Gastroesophageal sphincter (tissue), 4 donors: Measurements from ENCODE around the gene DPF3. TPM values are rescaled to one million over a fixed set of nuclear protein-coding genes. Genes with fewer than 3 reads are reported as not detected.

ENCODE experiments used
- ATAC-seq: fragments of 150-250 bp; one replicate; pipeline ENCODE4 v1.9.1; 2016; ENCODE audit warnings: mild to moderate bottlenecking, moderate library complexity
- H3K27ac ChIP-seq, 4 donors: fragments of 200-600 bp; sonication (generic) in 3 of 4; 1 replicate in 3 of 4; 2 replicates in 1 of 4; pipeline ENCODE4 v1.5.1; 2016 to 2019
- H3K27me3 ChIP-seq: fragments of 200-600 bp; sonication (generic); one replicate; pipeline ENCODE4 v1.5.1; 2019
- H3K36me3 ChIP-seq, 2 donors: fragments of 200-600 bp; sonication (generic); one replicate each; pipeline ENCODE4 v1.5.1; 2019; ENCODE audit warnings: control low read depth in 1 of 2
- H3K4me1 ChIP-seq, 3 donors: fragments of 200-600 bp; sonication (generic); 1 replicate in 2 of 3; 2 replicates in 1 of 3; pipeline ENCODE4 v1.5.1; 2016 to 2019; ENCODE audit warnings: control low read depth in 2 of 3
- H3K4me3 ChIP-seq, 2 donors: fragments of 200-600 bp; sonication (generic); one replicate each; pipeline ENCODE4 v1.5.1; 2019; ENCODE audit warnings: mild to moderate bottlenecking in 1 of 2, moderate library complexity in 1 of 2
- H3K9me3 ChIP-seq, 3 donors: fragments of 200-600 bp; sonication (generic); one replicate each; pipeline ENCODE4 v1.5.1; 2017 to 2019; ENCODE audit warnings: control low read depth in 2 of 3
- CTCF ChIP-seq, 4 experiments: fragments of 200-600 bp in 2 of 4; fragments of 450-650 bp in 2 of 4; sonication (generic) in 1 of 4; IDR thresholded peaks; one replicate each; pipeline ENCODE4 v1.5.1; 2017 to 2019; ENCODE audit warnings: antibody characterized with exemption in 4 of 4, mild to moderate bottlenecking in 2 of 4, moderate library complexity in 2 of 4
- EP300 ChIP-seq: sonication (generic); formaldehyde crosslinking; IDR thresholded peaks from one replicate; pipeline ENCODE4 v1.6.1; 2017; ENCODE audit warnings: antibody characterized with exemption, mild to moderate bottlenecking
- POLR2A ChIP-seq, 2 donors: fragments of 450-650 bp; IDR thresholded peaks; one replicate each; pipeline ENCODE4 v1.6.1; 2017; ENCODE audit warnings: antibody characterized with exemption in 2 of 2, mild to moderate bottlenecking in 2 of 2, moderate library complexity in 1 of 2
- POLR2AphosphoS5 ChIP-seq: sonication (generic); formaldehyde crosslinking; IDR thresholded peaks from one replicate; pipeline ENCODE4 v1.6.1; 2017; ENCODE audit warnings: antibody characterized with exemption
- WGBS, 2 donors: methylation state at CpG; one replicate each; pipeline ENCODE4 v1.1.5; 2018; ENCODE audit warnings: low coverage in 1 of 2; 5-methylcytosine and 5-hydroxymethylcytosine counted together
- total RNA-seq, 4 donors: library from RNA; depleted of rRNA; stranded (reverse); fragments of >200 nt; gene quantifications; one replicate each; pipeline ENCODE4 v1.1.0, GENCODE V29; 2016

DPF3 gene
- total RNA-seq, 4 donors from 2014 or later = 0.13 to 4.4 (median 2.1) TPM

GRCh38 chr14:72610831-72611200 lies 283.1 kb downstream of the DPF3 start:
- WGBS, 2 donors = no CpG with 5 or more reads among the region's 2 CpGs
- no peaks in the 10 kb centered on the region for H3K27me3 ChIP-seq

DNA sequence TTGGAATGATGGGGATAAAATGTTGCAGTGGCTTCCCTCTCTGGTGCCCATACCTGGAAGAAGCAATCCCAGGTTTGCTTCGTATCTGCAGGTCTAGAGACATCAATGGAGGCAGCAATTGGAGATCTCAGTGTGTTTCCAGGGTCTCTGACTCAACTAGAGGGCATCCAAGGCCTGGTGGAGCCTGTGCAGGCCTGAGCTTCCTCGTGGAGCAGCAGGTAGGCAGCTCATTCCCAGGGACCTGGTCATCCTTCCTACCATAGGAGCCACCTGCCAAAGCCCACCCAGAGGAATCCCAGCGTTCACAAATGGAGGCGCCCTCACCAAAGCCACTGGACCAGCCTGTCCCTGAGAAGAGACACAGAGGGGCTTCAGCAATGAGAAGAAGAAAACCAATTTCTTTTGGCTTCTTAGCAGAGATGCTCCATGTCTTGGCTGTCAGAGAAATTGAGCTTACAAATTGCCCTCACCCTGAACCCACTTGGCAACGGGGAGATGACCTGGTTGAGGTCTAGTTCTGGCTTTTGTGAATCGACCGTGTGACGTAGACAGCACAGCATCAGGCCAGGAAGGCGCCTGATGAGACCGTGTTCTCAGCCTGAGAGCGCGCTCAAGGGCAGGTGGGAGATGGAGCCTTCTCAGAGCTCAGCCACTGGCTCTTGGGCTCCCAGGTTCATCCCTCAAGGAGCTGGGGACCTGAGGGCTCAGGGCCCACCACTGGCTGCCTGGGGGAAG lies 283.6 kb downstream of the DPF3 start:
- H3K4me1 ChIP-seq = peaks cover 0 to 21% (median 0%) of the 10 kb centered on the region in 3 donors
- H3K4me3 ChIP-seq = no peak overlapping the region
- H3K36me3 ChIP-seq = no peaks in the 10 kb centered on the region
- TF ChIP-seq CTCF (IDR thresholded peaks at IDR 0.05) (no peak), EP300 (no peak)
- whole genome bisulfite sequencing, 2 donors = 88 to 96% methylated on average over 5 to 10 of the region's 12 CpGs
- no peaks in the 10 kb centered on the region for H3K27me3 ChIP-seq
- H3K9me3 ChIP-seq = no peaks in the 10 kb centered on the region
- no peak overlapping the region for H3K27ac ChIP-seq
- no peak for ATAC-seq

More at GRCh38 chr14:72610831-72611200, 283.1 kb downstream of the DPF3 start:
- Histone ChIP-seq H3K36me3 (no peaks in the 10 kb centered on the region), H3K27ac (no peak overlapping the region), H3K4me3 (no peak overlapping the region), H3K4me1 (peaks cover 0 to 26% (median 4%) of the 10 kb centered on the region in 3 donors), H3K9me3 (no peaks in the 10 kb centered on the region)
- ATAC-seq = no peak
- TF ChIP-seq CTCF (IDR thresholded peaks at IDR 0.05) (no peak), POLR2A (IDR thresholded peaks at IDR 0.05) (no peak), POLR2AphosphoS5 (no peak), EP300 (no peak)

DNA sequence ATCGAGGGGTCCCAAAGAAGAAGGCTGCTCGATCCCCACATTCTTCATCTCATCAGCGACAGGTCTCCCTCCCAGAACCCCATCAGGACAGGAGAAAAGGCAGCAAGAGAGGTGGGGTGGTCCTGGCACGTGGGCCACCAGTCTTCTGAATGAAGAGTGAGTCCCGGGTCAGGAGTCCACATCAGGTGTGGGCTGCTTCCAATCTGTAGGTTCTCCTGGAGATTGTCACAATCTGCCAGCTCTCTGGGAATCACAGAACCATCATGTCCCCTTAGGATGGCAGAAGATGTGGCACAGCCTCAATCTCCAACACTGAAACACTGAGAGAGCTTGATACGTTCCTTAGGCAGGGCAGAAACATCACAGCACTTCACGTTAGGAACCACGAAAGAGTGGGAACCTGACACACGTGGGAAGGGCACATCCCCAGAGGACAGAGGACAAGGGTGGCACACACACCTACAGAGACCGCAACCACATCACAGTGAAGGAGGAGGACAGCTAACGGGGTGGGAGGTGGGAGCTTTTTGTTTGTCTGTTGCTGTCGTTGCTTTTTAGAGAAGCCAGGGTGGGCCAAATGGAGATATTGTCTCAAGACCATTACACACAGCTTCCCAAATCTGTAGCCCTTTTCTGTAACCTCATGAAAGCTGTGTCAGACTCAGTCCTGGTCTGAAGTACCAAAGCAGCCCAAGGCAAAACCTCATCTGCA lies 284.5 kb downstream of the DPF3 start:
- 84 to 87% methylated on average over 5 to 6 of the region's 12 CpGs for WGBS, 2 donors
- Histone ChIP-seq H3K4me1 (peaks cover 0 to 14% (median 0%) of the 10 kb centered on the region in 3 donors), H3K4me3 (no peak overlapping the region), H3K36me3 (no peaks in the 10 kb centered on the region), H3K9me3 (no peaks in the 10 kb centered on the region), H3K27me3 (no peaks in the 10 kb centered on the region), H3K27ac (no peak overlapping the region)
- TF ChIP-seq EP300 = no peak
- no peak for TF ChIP-seq CTCF (IDR thresholded peaks at IDR 0.05)
- no peak for TF ChIP-seq POLR2AphosphoS5
- no peak for TF ChIP-seq POLR2A (IDR thresholded peaks at IDR 0.05)
- ATAC-seq = no peak

- no peaks in the 10 kb centered on the region for H3K27me3 ChIP-seq
- H3K4me1 ChIP-seq = peaks cover 0 to 7% (median 0%) of the 10 kb centered on the region in 3 donors
- no peaks in the 10 kb centered on the region for H3K9me3 ChIP-seq
- no peak overlapping the region for H3K4me3 ChIP-seq
- no peaks in the 10 kb centered on the region for H3K36me3 ChIP-seq
- TF ChIP-seq POLR2A (IDR thresholded peaks at IDR 0.05) (no peak), EP300 (no peak), POLR2AphosphoS5 (no peak), CTCF (IDR thresholded peaks at IDR 0.05) (no peak)
- ATAC-seq = no peak
- 74 to 90% methylated on average over 7 to 8 of the region's 8 CpGs for WGBS, 2 donors
- no peak overlapping the region for H3K27ac ChIP-seq
Observed at GRCh38 chr14:72608391-72609204, 285.3 kb downstream of the DPF3 start.
